Activated CD4-positive, CD25-positive, alpha-beta regulatory T cell treated with anti-CD3 and anti-CD28 coated beads, Interleukin-2, amount 50 U/mL, for 16 hours (primary cell): ENCODE data around the gene TMEM120B.

ENCODE experiments used
- DNase-seq: peaks from one replicate; pipeline ENCODE4 v3.0.0-alpha.2; 2020; ENCODE audit warnings: low read depth, low spot score

Gene TMEM120B

GRCh38 chr12:121802843-121803698 lies 90.5 kb downstream of the TMEM120B start:
- DNase-seq = peak; percentile 76

GRCh38 chr12:121803861-121804416 lies 91.4 kb downstream of the TMEM120B start, which contains the start of gene SETD1B:
Gene SETD1B (plus strand): TSS chr12:121804009. CDS start chr12:121804738, 729 bp downstream.
- no peak for DNase-seq

GRCh38 chr12:121804417-121805111 lies 92.0 kb downstream of the TMEM120B start:
- peak; percentile 33 for DNase-seq

- DNase-seq = no peak
Measured at GRCh38 chr12:121805171-121806008, 92.8 kb downstream of the TMEM120B start.

- no peak for DNase-seq
Measured at GRCh38 chr12:121806009-121806545, 93.5 kb downstream of the TMEM120B start.

- DNase-seq = no peak
Measured at GRCh38 chr12:121806546-121807423, 94.2 kb downstream of the TMEM120B start.

GRCh38 chr12:121807642-121808347 lies 95.2 kb downstream of the TMEM120B start:
- no peak for DNase-seq

- DNase-seq = no peak
Measured at GRCh38 chr12:121808623-121809022, 96.1 kb downstream of the TMEM120B start.

GRCh38 chr12:121809712-121810116 lies 97.2 kb downstream of the TMEM120B start:
- no peak for DNase-seq

- no peak for DNase-seq
Measured at GRCh38 chr12:121810234-121810817, 97.8 kb downstream of the TMEM120B start.

GRCh38 chr12:121810833-121811433 lies 98.4 kb downstream of the TMEM120B start:
- DNase-seq = no peak

GRCh38 chr12:121811434-121812319 lies 99.1 kb downstream of the TMEM120B start:
- peak; percentile 44 for DNase-seq

GRCh38 chr12:121812320-121812871 lies 99.8 kb downstream of the TMEM120B start:
- no peak for DNase-seq

- DNase-seq = no peak
Measured at GRCh38 chr12:121812921-121813896, 100.7 kb downstream of the TMEM120B start.

- DNase-seq = no peak
Measured at GRCh38 chr12:121813951-121814350, 101.4 kb downstream of the TMEM120B start.

GRCh38 chr12:121814429-121815119 lies 102.0 kb downstream of the TMEM120B start:
- DNase-seq = no peak
